BE2C (cell line): ENCODE data around the gene CCM2L.

Source experiments
- DNase-seq: peaks from one replicate; pipeline ENCODE4 v3.0.0-alpha.2; 2020
- H3K27me3 ChIP-seq: fragments of 250-450 bp; sonication (Bioruptor Pico); 2 replicates; pipeline ENCODE4 v1.5.1; 2020; ENCODE audit warnings: mild to moderate bottlenecking
- H3K36me3 ChIP-seq: fragments of 250-450 bp; sonication (Bioruptor Pico); 2 replicates; pipeline ENCODE4 v1.5.1; 2020; ENCODE audit warnings: mild to moderate bottlenecking
- H3K4me1 ChIP-seq: fragments of 250-450 bp; sonication (Bioruptor Pico); 2 replicates; pipeline ENCODE4 v1.5.1; 2020
- H3K4me3 ChIP-seq: 2 replicates; pipeline ENCODE4 v1.5.1; 2011; ENCODE audit warnings: low read depth, low read length
- H3K9me3 ChIP-seq: fragments of 250-450 bp; sonication (Bioruptor Pico); 2 replicates; pipeline ENCODE4 v1.5.1; 2020
- CTCF ChIP-seq: IDR thresholded peaks from 2 replicates; pipeline ENCODE4 v1.5.1; 2012; ENCODE audit warnings: mild to moderate bottlenecking, low read depth, low read length

The CCM2L gene

GRCh38 chr20:32052090-32052777 lies 42.0 kb downstream of the CCM2L start, which contains the start of gene HCK:
TSS of gene HCK (plus strand) at chr20:32052242.
- Histone ChIP-seq H3K27me3 (peaks cover 77% of the 10 kb centered on the region), H3K4me3 (no peak within 1 kb of the TSS), H3K9me3 (no peaks in the 10 kb centered on the region), H3K36me3 (no peaks in the 10 kb centered on the region), H3K4me1 (no peaks in the 10 kb centered on the region)
- DNase-seq, result no peak
- TF ChIP-seq CTCF, result no peak

DNA sequence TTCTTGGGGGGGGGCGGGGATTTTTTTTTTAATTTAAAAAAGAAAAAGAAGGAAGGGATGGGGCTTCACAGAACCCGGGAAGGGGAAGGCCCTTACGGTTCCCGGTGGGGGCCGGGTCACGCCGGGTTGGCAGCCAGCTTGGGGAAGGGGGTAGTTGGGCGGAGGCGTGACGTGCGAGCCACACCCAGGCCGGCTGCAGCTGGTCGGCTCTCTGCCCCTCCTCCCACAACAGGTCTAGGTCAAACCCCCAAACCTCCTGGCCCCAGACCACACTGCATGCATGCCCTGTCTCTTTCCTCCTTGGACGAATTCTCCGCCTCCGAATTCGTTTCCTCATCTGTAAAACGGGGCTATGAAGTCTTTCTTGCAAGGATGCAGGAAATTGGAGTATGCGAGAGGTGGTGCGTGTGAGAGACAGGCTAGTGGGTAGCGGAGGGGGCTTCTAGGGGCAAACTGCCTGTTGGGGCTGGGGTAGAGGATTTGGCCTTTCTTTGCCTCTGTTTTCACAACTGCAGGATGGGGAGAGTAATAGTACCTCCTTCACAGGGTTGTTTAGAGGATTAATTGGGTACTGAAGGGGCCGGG lies 42.6 kb downstream of the CCM2L start:
- no peaks in the 10 kb centered on the region for H3K9me3 ChIP-seq
- no peaks in the 10 kb centered on the region for H3K4me1 ChIP-seq
- no peaks in the 10 kb centered on the region for H3K36me3 ChIP-seq
- no peak overlapping the region for H3K4me3 ChIP-seq
- no peak for DNase-seq
- peaks cover 82% of the 10 kb centered on the region for H3K27me3 ChIP-seq
- TF ChIP-seq CTCF, result no peak

DNA sequence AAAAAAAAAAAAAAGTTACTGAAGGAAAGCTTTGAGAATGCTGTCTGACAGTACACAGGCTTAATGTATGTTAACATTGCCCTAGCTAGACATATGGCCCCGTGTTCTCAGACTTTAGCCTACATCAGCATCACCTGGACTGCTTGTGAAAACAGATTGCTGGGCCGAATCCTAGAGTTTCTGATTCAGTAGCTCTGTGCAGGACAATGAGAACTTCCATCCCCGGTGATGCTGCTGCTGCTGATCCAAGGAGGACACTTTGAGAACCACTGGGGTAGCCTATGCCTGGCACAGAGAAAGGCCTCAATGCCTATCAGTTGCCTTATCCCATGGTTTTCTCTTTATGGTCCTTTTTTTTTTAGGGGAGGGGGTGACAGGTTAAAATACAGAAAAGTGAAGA lies 43.4 kb downstream of the CCM2L start:
- no peaks in the 10 kb centered on the region for H3K36me3 ChIP-seq
- peaks cover 86% of the 10 kb centered on the region for H3K27me3 ChIP-seq
- H3K9me3 ChIP-seq, result no peaks in the 10 kb centered on the region
- no peak for DNase-seq
- H3K4me1 ChIP-seq, result no peaks in the 10 kb centered on the region
- TF ChIP-seq CTCF, result no peak
- H3K4me3 ChIP-seq, result no peak overlapping the region

DNA sequence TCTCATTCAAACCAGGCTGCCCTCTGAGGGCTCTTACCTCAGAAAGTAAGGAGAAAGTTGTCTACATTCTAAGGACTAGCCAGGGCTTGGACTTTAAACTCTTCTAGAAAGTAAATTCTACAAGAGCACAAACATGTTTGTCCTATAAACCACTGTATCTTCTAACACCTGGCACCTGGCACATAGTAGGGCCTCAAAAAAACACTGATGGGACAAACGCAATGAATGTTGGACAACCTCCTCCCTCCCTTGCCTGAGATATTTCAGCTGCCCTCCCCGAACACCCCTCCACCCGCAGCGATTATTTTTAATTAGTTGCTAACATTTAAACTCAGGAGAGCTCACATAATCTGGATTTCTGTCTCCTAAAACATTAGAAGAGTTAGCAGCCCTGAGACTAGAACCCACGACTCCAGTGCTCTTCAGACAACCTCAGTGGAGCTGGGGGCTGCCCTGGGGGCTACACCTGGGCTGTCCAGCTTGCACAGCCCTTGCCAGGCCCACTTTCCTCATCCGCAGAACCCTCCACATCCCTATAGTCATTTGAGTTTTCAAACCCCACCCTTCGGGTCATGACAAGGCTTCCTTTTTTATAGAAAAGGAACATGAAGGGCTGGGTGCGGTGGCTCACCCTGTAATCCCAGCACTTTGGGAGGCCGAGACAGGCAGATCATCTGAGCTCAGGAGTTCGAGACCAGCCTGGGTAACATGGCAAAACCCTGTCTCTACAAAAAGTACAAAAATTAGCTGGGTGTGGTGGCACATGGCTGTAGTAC lies 46.7 kb downstream of the CCM2L start:
- no peak for TF ChIP-seq CTCF
- Histone ChIP-seq H3K27me3 (peaks cover 83% of the 10 kb centered on the region), H3K36me3 (no peaks in the 10 kb centered on the region), H3K9me3 (no peaks in the 10 kb centered on the region), H3K4me1 (no peaks in the 10 kb centered on the region), H3K4me3 (no peak overlapping the region)
- DNase-seq, result no peak

DNA sequence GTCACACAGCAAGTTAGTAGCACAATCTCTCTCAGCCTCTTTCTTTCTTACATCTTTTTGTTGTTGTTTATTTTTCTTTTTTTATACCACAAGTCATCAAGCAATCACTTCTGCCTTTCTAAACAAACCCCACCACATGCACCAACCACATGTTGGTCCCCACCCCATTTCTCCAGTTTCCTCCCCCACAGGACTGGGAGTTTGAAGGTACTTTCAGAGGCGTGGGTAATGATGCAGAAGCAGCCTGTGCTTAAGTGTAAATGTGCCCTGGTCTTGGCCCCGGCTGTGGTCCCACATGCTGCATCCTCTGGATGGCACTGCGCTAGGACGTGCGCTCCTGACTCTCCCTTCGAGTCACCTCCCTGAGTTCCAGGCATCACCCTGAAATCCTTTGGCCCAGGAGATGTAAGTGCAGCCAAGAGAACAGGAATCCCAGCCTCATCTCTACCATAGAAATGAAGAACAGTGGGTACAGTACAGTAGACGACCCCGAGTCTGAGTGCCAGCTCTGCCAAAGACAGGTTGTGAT lies 47.5 kb downstream of the CCM2L start:
- no peak for TF ChIP-seq CTCF
- H3K9me3 ChIP-seq, result no peaks in the 10 kb centered on the region
- DNase-seq, result no peak
- peaks cover 78% of the 10 kb centered on the region for H3K27me3 ChIP-seq
- no peak overlapping the region for H3K4me3 ChIP-seq
- no peaks in the 10 kb centered on the region for H3K4me1 ChIP-seq
- H3K36me3 ChIP-seq, result no peaks in the 10 kb centered on the region
